Measurements from ENCODE around the gene PIP5KL1. TPM values are rescaled to one million over a fixed set of nuclear protein-coding genes. Genes with fewer than 3 reads are reported as not detected.

The PIP5KL1 gene
- polyA plus RNA-seq, 1 donor (not counting 4 experiments of a cell fraction or from before 2014, with no cell fraction given) = 4.4 TPM

GRCh38 chr9:127880143-127880542 lies 50.4 kb downstream of the PIP5KL1 start:
- no peaks in the 10 kb centered on the region for H3K9me1 ChIP-seq (ENCODE audit: control insufficient read depth, extremely low read depth, insufficient read depth, low read length)
- H3K27ac ChIP-seq (ENCODE audit: control insufficient read depth, insufficient read depth, low read length) = no peak overlapping the region
- no peak overlapping the region for H3K4me3 ChIP-seq (ENCODE audit: control insufficient read depth in 2 of 3, extremely low read depth in 1 of 3, insufficient read depth in 2 of 3, low read depth in 1 of 3, low read length in 3 of 3)
- H3K79me2 ChIP-seq (ENCODE audit: control insufficient read depth, insufficient read depth, low read length) = peaks cover 2% of the 10 kb centered on the region
- no peak overlapping the region for H3K9ac ChIP-seq (ENCODE audit: control insufficient read depth, extremely low read depth, insufficient read depth, low read length)
- H4K20me1 ChIP-seq (ENCODE audit: control insufficient read depth, extremely low read depth, insufficient read depth, low read length) = no peaks in the 10 kb centered on the region
- H3K36me3 ChIP-seq (ENCODE audit: control insufficient read depth in 2 of 2, extremely low read depth in 1 of 2, insufficient read depth in 2 of 2, low read length in 2 of 2) = no peaks in the 10 kb centered on the region
- no peak overlapping the region for H3K4me2 ChIP-seq (ENCODE audit: control insufficient read depth, extremely low read depth, insufficient read depth, low read depth, low read length)
- peaks cover 11% of the 10 kb centered on the region for H3K4me1 ChIP-seq (ENCODE audit: control insufficient read depth, extremely low read depth, insufficient read depth, low read length)
- DNase-seq (ENCODE audit: low read depth, low spot score) = no peak
- H3K9me3 ChIP-seq (ENCODE audit: control insufficient read depth, low read depth, low read length) = no peaks in the 10 kb centered on the region
- FAIRE-seq = no peak
- H3K27me3 ChIP-seq (ENCODE audit: control insufficient read depth, extremely low read depth, insufficient read depth, low read length) = no peaks in the 10 kb centered on the region
- no peak overlapping the region for H2AFZ ChIP-seq (ENCODE audit: control insufficient read depth, low read length)
- TF ChIP-seq EZH2 (IDR thresholded peaks at IDR 0.05; ENCODE audit: low read length) (no peak), CTCF (optimal IDR thresholded peaks at IDR 0.05 in 1 of 3, IDR thresholded peaks at IDR 0.05 in 1 of 3, conservative IDR thresholded peaks at IDR 0.05 in 1 of 3; ENCODE audit: extremely low read depth in 1 of 3, insufficient read depth in 2 of 3, low read length in 3 of 3) (no peak)
- dilution Hi-C loops (cut with MboI; ENCODE audit: extremely low pct_ligation_motif_present, low sequenced_read_pairs) = no loop called here

- TF ChIP-seq CTCF (optimal IDR thresholded peaks at IDR 0.05 in 1 of 3, IDR thresholded peaks at IDR 0.05 in 1 of 3, conservative IDR thresholded peaks at IDR 0.05 in 1 of 3; ENCODE audit: extremely low read depth in 1 of 3, insufficient read depth in 2 of 3, low read length in 3 of 3) (no peak), EZH2 (IDR thresholded peaks at IDR 0.05; ENCODE audit: low read length) (no peak)
- H3K27me3 ChIP-seq (ENCODE audit: control insufficient read depth, extremely low read depth, insufficient read depth, low read length) = no peaks in the 10 kb centered on the region
- FAIRE-seq (no peak), DNase-seq (ENCODE audit: low read depth, low spot score) (no peak)
- H3K4me1 ChIP-seq (ENCODE audit: control insufficient read depth, extremely low read depth, insufficient read depth, low read length) = peaks cover 24% of the 10 kb centered on the region
- peaks cover 2% of the 10 kb centered on the region for H3K79me2 ChIP-seq (ENCODE audit: control insufficient read depth, insufficient read depth, low read length)
- H3K4me2 ChIP-seq (ENCODE audit: control insufficient read depth, extremely low read depth, insufficient read depth, low read depth, low read length) = no peak overlapping the region
- no peaks in the 10 kb centered on the region for H3K9me1 ChIP-seq (ENCODE audit: control insufficient read depth, extremely low read depth, insufficient read depth, low read length)
- H3K9ac ChIP-seq (ENCODE audit: control insufficient read depth, extremely low read depth, insufficient read depth, low read length) = no peak overlapping the region
- H3K4me3 ChIP-seq (ENCODE audit: control insufficient read depth in 2 of 3, extremely low read depth in 1 of 3, insufficient read depth in 2 of 3, low read depth in 1 of 3, low read length in 3 of 3) = no peak overlapping the region
- no peaks in the 10 kb centered on the region for H3K36me3 ChIP-seq (ENCODE audit: control insufficient read depth in 2 of 2, extremely low read depth in 1 of 2, insufficient read depth in 2 of 2, low read length in 2 of 2)
- H4K20me1 ChIP-seq (ENCODE audit: control insufficient read depth, extremely low read depth, insufficient read depth, low read length) = no peaks in the 10 kb centered on the region
- no peak overlapping the region for H2AFZ ChIP-seq (ENCODE audit: control insufficient read depth, low read length)
- no peaks in the 10 kb centered on the region for H3K9me3 ChIP-seq (ENCODE audit: control insufficient read depth, low read depth, low read length)
- dilution Hi-C loops (cut with MboI; ENCODE audit: extremely low pct_ligation_motif_present, low sequenced_read_pairs) = no loop called here
- H3K27ac ChIP-seq (ENCODE audit: control insufficient read depth, insufficient read depth, low read length) = no peak overlapping the region
Measured at GRCh38 chr9:127878652-127879390, 51.8 kb downstream of the PIP5KL1 start.

All from keratinocyte (primary cell).